Activated CD8-positive, alpha-beta memory T cell treated with anti-CD3 and anti-CD28 coated beads for 24 hours (primary cell): Measurements from ENCODE around the gene SUB1.

ENCODE experiments used
- DNase-seq: peaks from one replicate; pipeline ENCODE4 v3.0.0-alpha.2; 2020

The SUB1 gene

DNA sequence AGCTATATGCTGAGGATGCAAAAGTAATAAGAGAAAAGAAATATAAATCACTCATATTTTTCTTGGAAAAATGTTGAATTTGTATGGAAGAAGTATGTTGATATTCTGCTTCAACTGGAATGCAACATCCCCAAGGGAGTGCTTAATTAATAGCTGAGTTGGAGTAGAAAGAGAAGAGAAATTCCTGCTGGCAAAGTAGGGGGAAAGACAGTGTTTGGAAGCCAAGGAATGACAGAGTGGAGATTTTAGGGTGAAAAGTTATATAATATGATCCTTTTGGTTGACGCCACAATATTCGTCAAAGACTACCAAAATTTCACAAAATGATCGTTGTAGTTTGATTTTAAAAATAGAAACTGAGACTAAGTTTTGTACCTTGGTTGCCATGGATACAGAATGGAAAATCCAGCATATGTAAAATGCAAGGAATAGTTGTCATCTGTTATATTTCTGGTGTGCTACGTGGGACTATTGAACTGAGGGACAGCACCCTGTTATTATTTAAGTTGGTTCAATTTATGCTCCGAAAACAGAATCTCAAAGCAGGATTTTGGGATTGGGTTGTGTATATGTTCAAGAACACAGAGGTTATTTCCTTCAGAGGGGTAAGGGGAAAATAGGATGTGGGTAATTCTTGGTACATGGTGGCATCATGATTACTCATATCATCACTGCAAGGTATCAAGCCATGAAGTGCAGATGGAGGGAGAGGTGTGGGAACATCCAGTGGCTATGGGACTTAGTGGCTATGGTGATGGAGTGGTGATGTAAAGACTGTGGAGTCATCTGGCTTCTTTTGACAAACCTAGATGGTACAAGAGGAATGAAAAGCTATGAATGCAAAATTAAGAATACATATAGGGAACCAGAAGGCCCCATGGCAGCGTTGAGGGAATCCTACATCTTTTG is 61.0 kb downstream of the SUB1 start:
- no peak for DNase-seq

- no peak for DNase-seq
Measured at GRCh38 chr5:32651088-32651487, 65.7 kb downstream of the SUB1 start.

DNA sequence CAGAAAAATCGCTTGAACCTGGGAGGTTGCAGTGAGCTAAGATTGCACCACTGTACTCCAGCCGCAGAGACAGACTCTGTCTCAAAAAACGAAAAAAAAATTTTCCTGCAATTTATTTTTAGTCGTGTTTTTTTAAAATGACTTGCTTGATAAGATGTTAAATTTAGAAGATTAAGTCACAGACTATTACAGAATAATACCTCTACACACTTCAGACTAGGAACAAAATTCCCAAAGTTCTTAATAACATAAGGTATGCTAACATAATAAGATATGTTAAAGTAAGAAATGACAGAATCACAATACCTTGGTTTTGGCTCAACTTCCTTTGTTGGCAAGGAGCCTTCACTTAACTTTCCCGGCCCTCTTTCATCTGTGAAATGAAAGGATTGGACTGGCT is 66.3 kb downstream of the SUB1 start:
- DNase-seq = no peak
